Measurements from ENCODE around the gene HOXB3. TPM values are rescaled to one million over a fixed set of nuclear protein-coding genes. Genes with fewer than 3 reads are reported as not detected.

HOXB3 gene
- total RNA-seq, 1 experiment from 2014 or later, result not detected

GRCh38 chr17:48504953-48505352, 85.1 kb downstream of the HOXB3 start:
- TF ChIP-seq, protein P1, sequence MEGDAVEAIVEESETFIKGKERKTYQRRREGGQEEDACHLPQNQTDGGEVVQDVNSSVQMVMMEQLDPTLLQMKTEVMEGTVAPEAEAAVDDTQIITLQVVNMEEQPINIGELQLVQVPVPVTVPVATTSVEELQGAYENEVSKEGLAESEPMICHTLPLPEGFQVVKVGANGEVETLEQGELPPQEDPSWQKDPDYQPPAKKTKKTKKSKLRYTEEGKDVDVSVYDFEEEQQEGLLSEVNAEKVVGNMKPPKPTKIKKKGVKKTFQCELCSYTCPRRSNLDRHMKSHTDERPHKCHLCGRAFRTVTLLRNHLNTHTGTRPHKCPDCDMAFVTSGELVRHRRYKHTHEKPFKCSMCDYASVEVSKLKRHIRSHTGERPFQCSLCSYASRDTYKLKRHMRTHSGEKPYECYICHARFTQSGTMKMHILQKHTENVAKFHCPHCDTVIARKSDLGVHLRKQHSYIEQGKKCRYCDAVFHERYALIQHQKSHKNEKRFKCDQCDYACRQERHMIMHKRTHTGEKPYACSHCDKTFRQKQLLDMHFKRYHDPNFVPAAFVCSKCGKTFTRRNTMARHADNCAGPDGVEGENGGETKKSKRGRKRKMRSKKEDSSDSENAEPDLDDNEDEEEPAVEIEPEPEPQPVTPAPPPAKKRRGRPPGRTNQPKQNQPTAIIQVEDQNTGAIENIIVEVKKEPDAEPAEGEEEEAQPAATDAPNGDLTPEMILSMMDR (conservative IDR thresholded peaks at IDR 0.05), result no peak
- no peak overlapping the region for H2BK12ac ChIP-seq (ENCODE audit: insufficient read length, low read depth, low read length)
- no peaks in the 10 kb centered on the region for H3K9me3 Mint-ChIP-seq
- H4K5ac ChIP-seq (ENCODE audit: insufficient read length, low read depth, low read length), result no peak overlapping the region
- no CpG with 5 or more reads among the region's 2 CpGs for WGBS (ENCODE audit: extremely low coverage, insufficient read length, low lambda C conversion rate)
- no peak overlapping the region for H4K91ac ChIP-seq (ENCODE audit: insufficient read length, low read depth, low read length)
- no peaks in the 10 kb centered on the region for H4K20me1 ChIP-seq (ENCODE audit: control insufficient read depth, insufficient read depth, insufficient read length)
- no peak overlapping the region for H2BK5ac ChIP-seq (ENCODE audit: insufficient read length, low read length)
- no peak overlapping the region for H3K27ac Mint-ChIP-seq
- no peaks in the 10 kb centered on the region for H3K79me1 ChIP-seq (ENCODE audit: insufficient read depth, low read depth, low read length, poor library complexity, severe bottlenecking)
- H3K23ac ChIP-seq (ENCODE audit: insufficient read length, low read depth, low read length), result no peak overlapping the region
- no peak overlapping the region for H3K27ac ChIP-seq (ENCODE audit: insufficient read length, low read depth, low read length)
- H3K4ac ChIP-seq (ENCODE audit: low read depth, low read length), result no peak overlapping the region
- no peak for DNase-seq
- H3K36me3 Mint-ChIP-seq (ENCODE audit: insufficient read depth in 1 of 3, low read depth in 3 of 3), result no peaks in the 10 kb centered on the region; a peak in 1 of 7 replicates
- no peak overlapping the region for H3K56ac ChIP-seq (ENCODE audit: insufficient read length, low read depth, low read length)
- H4K8ac ChIP-seq (replicated peaks; ENCODE audit: insufficient read length, low read depth, low read length), result no peak overlapping the region
- no peak overlapping the region for H2BK20ac ChIP-seq (ENCODE audit: low read depth, low read length, poor library complexity, severe bottlenecking)
- H3T11ph ChIP-seq (ENCODE audit: low read length), result no peak overlapping the region
- H3K4me1 Mint-ChIP-seq, result peaks cover 16 to 22% of the 10 kb centered on the region in 2 experiments
- no peak overlapping the region for H3K4me3 Mint-ChIP-seq
- H3K9ac ChIP-seq (ENCODE audit: extremely low read depth, insufficient read length, low read length), result no peak overlapping the region
- H3K4me2 ChIP-seq (ENCODE audit: insufficient read depth, insufficient read length, low read length), result no peak overlapping the region
- H3K9me3 ChIP-seq (ENCODE audit: control insufficient read depth, low read depth, low read length), result no peaks in the 10 kb centered on the region
- no peak overlapping the region for H3K18ac ChIP-seq (ENCODE audit: insufficient read length, low read depth, low read length)
- no peak overlapping the region for H2AFZ ChIP-seq (ENCODE audit: low read length)
- H3K4me1 ChIP-seq (ENCODE audit: insufficient read depth, low read length), result no peaks in the 10 kb centered on the region
- peaks cover 80% of the 10 kb centered on the region for H3K27me3 Mint-ChIP-seq (ENCODE audit: low read depth)
- H3K27me3 ChIP-seq (ENCODE audit: insufficient read depth, low read length), result peaks cover 3% of the 10 kb centered on the region; the same call in 1 of the 2 replicates
- H3K23me2 ChIP-seq (ENCODE audit: insufficient read length, low read depth, low read length, poor library complexity, severe bottlenecking), result no peaks in the 10 kb centered on the region
- H2BK120ac ChIP-seq (ENCODE audit: low read depth, low read length, poor library complexity, severe bottlenecking), result no peak overlapping the region
- no peak overlapping the region for H2BK15ac ChIP-seq (ENCODE audit: low read depth, low read length)
- H3K79me2 ChIP-seq (ENCODE audit: insufficient read depth, low read length), result 0 out of 2 replicates have a peak, but pooled peaks cover 2% of the 10 kb centered on the region
- no peak overlapping the region for H3K14ac ChIP-seq (ENCODE audit: insufficient read depth, low read length)
- H2AK5ac ChIP-seq (ENCODE audit: insufficient read length, low read length), result no peak overlapping the region
